Measurements from ENCODE around the gene TMEM258.

GRCh38 chr11:61777234-61778090 lies 14.9 kb downstream of the TMEM258 start:
- TF ChIP-seq CTCF (IDR thresholded peaks at IDR 0.05), result no peak
- TF ChIP-seq POLR2A (IDR thresholded peaks at IDR 0.05), result no peak
